ENCODE data around the gene ABHD8.

The ABHD8 gene

GRCh38 chr19:17319473-17320238, 16.4 kb upstream of the ABHD8 start:
- no peak for DNase-seq (ENCODE audit: low read depth)
- TF ChIP-seq CTCF (conservative IDR thresholded peaks at IDR 0.05; ENCODE audit: low read depth, low read length): no peak
- no peak overlapping the region for H3K4me3 ChIP-seq (ENCODE audit: low read length)

GRCh38 chr19:17318966-17319365, 15.7 kb upstream of the ABHD8 start:
- no peak for TF ChIP-seq CTCF (conservative IDR thresholded peaks at IDR 0.05; ENCODE audit: low read depth, low read length)
- no peak overlapping the region for H3K4me3 ChIP-seq (ENCODE audit: low read length)
- DNase-seq (ENCODE audit: low read depth): no peak

DNA sequence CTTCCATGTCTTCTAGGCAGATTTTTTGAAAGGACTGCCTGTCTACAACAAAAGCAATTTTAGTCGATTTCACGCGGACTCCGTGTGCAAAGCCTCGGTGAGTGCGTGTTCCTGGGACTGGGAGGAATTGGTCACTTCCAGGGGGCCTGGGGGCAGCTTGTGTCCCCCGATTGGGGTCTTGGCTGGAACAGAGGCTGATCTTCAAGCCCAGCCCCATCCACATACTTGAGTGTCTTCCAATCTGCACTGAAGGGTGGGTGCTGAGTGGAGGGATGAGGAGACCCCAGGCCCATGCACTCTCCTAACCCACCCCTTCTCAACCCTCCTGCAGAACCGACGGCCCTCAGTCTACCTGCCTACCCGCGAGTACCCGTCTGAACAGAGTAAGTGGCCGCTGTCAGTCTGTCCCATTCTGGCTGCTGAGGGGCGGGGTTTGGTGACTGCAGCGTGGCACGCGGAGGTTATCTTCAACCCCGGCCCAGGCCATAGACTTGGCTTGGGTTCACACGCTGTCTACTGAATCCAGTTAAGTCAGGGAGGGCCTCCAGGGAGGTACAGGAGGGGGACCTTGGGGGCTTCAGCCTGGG, 10.9 kb upstream of the ABHD8 start:
- no peak for DNase-seq (ENCODE audit: low read depth)
- no peak for TF ChIP-seq CTCF (conservative IDR thresholded peaks at IDR 0.05; ENCODE audit: low read depth, low read length)
- no peak overlapping the region for H3K4me3 ChIP-seq (ENCODE audit: low read length)

GRCh38 chr19:17312189-17313113, 9.2 kb upstream of the ABHD8 start:
- no peak for DNase-seq (ENCODE audit: low read depth)
- H3K4me3 ChIP-seq (ENCODE audit: low read length): no peak overlapping the region
- no peak for TF ChIP-seq CTCF (conservative IDR thresholded peaks at IDR 0.05; ENCODE audit: low read depth, low read length)

- no peak for DNase-seq (ENCODE audit: low read depth)
Observed at GRCh38 chr19:17311455-17312188, 8.4 kb upstream of the ABHD8 start.

More at GRCh38 chr19:17311455-17312188, 8.4 kb upstream of the ABHD8 start:
- no peak for TF ChIP-seq CTCF (conservative IDR thresholded peaks at IDR 0.05; ENCODE audit: low read depth, low read length)
- no peak overlapping the region for H3K4me3 ChIP-seq (ENCODE audit: low read length)

All from retinal pigment epithelial cell (primary cell).